Hematopoietic multipotent progenitor cell (in vitro differentiated cells): ENCODE measurements around the gene EPN2. TPM values are rescaled to one million over a fixed set of nuclear protein-coding genes. Genes with fewer than 3 reads are reported as not detected.
A peak's percentile ranks its signal among the peaks of the same experiment; 100 is the strongest.

Source experiments
- DNase-seq, 3 donors: peaks; one replicate each; pipeline ENCODE4 v3.0.0-alpha.2; 2011 to 2015; ENCODE audit warnings: low read depth in 2 of 3, low spot score in 2 of 3
- total RNA-seq: library from RNA; depleted of rRNA; stranded (reverse); fragments of >200 nt; gene quantifications from one replicate; pipeline ENCODE4 v1.2.3, GENCODE V29; 2012

The EPN2 gene
- total RNA-seq, 1 donor = 1.9 TPM

DNA sequence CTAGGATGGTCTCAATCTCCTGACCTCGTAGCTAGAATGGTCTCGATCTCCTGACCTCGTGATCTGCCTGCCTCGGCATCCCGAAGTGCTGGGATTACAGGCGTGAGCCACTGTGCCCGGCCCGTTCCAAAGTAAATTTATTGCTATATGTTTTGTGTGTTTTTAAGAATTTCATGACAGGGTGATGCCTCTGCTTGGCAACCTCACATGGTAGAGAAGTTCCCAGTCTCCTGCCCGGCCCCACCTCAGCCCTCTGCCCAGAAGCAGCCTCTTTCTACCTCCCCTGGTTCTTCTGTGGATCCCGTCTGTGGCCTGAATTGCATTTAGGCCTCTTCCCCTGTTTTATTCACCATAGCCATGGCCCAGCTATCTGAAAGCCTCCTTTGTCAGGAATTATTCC is 70.4 kb downstream of the EPN2 start:
- DNase-seq = no peak

DNA sequence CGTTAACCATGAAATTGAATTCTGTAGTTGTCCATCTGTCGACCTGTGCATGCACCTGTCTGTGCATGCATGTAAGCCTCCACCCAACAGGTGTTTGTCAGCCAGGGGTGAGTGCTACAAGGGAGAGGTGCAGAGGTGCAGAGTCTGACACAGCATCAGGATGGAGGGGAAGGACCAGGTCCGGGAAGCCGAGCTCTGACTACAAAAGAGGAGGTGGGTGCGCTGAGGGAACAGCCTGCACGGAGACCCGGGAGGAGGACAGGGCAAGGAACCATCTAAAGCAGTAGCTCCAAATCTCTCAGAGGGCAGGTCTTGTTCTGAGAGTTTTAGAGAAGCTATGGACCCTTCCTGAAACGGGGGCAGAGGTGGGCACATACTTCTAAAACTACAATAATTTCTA is 71.2 kb downstream of the EPN2 start:
- no peak for DNase-seq

DNA sequence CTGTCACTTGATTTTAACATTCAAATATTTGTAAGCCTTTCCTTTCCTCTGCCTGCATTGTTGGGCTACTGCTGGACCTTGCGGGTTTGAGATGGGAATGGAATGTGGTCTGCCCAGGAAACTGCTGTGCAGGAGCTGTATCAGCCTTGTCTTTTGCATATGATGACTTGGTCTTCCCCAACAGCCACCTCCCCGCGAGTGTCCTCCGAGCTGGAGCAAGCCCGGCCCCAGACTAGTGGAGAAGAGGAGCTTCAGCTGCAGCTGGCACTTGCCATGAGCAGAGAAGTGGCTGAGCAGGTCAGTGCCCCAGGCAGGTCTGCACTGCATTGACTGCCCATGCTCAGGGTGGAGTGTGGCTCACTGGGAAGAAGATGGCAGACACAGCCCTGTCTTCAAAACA is 72.5 kb downstream of the EPN2 start:
- DNase-seq = no peak

DNA sequence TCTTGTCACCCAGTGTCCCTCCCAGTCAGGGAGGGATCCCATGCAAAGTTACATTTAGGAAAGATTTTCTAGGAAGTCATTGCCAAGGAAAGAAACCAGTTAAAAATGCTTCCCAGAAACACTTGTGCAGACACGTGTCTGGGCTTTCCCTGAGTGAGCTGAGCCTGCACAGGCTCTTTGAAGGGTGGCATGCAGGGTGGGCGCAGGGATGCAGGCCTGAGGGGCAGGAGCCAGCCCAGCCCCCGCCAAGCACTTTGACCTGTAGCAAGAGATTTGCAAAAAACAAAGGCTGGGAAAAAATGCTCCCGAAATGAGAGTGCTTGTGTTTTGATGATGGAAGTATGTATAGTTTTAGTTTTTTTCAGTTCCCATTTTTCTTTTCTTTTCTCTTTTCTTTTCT is 73.0 kb downstream of the EPN2 start:
- no peak for DNase-seq

DNA sequence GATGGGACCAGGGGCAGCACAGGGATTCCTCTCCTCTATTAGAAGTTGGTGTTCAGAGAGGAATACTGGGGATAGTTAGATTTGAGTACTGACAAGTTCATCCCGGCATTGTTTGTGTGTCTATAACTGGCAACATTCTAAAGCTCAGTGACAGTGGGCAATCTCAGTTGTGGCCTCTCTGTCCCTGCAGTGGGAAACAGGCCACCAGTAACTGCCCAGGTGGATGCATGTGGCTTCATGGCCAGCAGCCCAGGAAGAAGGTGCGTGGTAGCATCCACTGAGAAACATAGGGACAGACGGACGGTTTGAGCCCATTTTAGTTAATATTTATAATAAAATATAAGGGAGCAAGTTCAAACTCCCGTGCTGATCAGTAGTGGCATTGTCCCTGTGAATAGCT is 73.8 kb downstream of the EPN2 start:
- no peak for DNase-seq

DNA sequence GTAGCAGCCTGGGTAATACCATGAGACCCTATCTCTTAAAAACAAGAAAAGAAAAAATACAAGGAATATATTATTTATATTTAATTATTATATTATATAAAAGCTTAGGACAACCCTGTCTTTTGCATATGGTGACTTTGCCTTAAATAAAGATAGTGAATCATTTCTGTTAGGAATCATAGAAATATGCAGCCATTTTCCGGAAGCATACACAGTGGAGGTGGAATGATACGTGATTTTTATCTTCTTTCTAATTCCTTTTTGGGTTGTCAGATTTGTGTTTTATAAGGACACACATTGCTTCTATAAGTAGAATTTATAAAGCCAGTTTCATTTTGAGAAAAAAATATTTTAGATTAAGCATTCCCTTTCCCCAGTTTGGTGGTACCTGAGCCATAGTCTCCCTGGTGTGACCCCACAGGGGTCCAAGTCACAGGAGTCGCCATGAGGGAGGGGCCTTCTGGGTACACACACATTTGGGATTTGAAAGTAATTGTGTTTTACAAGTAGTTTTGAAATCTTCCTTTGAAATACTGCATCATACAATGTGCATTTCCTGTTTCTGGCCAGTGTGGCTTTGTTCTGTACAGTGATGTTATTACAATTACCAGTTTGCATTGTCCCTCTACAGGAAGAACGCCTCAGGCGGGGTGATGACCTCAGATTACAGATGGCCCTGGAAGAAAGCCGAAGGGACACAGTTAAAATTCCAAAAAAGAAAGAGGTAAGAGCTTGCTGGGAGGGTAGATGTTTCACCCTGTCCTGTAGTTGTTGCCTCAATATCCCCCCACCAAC is 74.5 kb downstream of the EPN2 start:
- no peak for DNase-seq

DNA sequence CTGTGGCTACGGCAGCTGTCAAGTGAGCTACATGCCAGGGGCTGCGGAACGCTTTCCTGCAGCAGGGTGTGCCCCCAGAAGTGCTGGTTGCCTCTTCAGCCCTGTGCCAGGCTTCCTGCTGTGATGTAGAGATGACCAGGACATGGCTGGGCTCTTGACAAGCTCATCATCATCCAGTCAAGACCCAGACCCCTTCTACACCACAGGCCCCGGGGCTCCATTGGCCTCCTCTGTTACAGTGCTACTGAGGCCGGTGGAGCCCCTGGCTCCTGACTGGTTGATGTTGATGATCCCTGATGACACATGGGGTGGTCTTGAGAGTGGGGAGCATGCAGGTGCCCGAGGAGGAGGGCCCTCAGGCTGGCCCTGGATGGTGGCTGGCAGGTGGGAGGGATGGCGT is 75.2 kb downstream of the EPN2 start:
- no peak for DNase-seq

DNA sequence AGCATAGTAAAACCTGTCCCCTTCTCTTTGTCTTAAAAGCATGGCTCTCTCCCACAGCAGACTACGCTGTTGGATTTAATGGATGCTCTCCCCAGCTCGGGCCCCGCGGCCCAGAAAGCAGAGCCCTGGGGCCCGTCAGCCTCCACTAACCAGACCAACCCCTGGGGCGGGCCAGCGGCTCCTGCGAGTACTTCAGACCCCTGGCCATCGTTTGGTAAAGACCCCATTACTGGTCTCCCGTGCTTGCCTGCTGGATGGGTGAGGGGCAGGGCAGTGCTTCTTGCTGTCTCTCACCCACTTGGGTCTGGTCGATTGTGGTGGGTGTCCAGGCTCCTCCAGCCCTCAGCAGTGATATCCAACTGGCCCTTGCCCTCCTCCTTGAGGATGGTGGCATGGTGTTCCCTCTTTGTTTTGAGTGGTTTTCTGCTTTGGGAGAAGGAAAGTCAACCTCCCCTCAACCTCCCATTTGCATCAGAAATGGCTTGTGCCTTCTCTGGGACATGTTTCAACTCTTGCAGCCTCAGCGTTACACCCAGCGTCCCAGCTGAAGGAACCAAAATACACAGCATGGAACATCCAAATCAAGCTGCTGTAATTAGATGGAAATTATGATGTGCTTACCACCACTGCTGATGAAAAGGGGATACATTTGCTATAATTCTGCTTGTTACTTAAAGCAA is 76.0 kb downstream of the EPN2 start:
- no peak for DNase-seq

DNA sequence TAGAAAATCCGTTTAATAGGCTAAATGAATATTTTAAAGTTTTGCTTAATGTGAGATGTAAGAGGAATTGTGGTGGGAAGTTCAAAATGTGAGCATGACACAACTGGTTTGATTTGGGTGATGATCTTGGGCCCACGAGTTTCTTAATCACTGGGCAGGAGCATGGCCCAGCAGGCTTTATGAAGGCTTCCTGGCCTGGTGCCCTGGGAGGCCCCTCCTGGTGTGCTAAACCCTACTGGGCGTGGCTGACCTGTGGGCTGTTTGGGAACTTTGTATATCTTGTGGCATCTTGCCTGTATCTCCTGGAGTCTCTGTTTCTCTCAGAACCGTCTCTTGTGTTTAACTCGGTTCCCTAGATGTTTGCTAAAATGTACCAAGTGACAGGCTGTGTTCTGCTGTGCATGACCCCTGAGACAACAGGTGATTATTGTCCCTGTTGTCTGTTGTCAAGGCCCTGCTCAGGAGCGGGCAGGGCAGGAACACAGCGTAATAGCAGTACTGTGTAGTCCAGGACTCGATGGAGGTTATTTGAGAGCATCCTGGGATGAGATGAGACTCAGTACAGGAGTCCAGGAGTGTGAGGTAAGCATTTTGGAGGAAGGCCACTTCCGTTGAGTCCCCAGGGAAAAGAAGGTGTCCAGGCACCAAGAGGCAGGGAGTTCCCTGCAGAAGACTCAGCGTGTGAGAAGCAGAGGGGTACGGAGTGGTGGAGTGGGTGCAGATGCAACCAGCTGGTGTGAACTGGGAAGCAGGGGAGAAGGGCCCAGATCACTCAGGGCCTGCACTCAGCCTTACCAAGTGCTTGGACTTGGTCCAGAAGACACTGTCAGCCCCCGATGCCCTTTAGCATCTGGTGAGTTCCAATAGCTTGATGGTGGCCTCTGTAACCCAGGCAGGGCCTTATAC is 76.8 kb downstream of the EPN2 start:
- no peak for DNase-seq

DNA sequence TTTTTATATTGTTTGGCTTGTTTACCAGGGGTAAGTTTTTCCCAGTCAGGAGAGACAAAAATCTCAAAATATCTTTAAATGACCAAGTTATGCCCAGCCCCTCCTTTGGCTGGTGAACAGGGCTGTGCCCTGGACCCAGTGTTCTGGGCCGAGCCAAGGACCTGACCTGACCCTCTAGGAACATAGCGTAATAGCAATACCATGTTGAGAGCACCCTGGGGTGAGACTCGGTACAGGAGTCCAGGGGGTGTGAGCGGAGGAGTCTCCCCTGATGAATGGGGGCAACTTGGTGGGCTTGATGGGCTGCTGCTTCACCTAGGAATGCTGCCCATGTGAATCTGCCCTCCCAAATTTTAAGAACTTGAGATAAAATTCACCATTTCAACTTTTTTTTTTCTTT is 77.9 kb downstream of the EPN2 start:
- DNase-seq = no peak

DNA sequence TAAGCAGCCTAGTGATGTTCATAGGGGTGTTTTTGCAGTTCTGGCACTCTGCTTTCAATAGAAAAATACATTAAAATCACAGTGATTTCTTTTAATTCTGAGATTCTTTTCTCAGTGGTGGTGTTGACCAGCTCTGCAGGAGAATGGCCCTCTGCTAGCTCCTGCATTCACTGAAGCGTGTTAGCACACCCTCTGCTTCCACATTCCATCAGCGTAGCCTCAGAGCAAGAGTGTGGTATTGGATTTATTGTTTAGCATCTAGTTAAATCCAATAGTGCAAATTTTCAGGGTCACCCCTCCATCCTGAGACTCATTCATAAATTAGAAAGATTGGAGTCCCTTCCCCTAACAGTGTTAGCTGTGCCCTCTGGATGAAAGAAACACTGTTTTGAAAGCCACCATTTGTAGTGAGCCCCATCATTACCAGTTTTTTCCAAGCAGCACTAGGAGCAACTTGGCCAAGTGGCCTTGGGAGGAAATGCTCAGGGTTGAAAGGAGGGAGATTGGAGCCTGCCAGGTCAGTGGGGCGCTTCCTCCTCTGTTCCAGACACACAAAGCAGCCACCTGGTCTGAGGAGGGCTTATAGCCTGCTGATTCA is 79.7 kb downstream of the EPN2 start:
- DNase-seq = no peak

DNA sequence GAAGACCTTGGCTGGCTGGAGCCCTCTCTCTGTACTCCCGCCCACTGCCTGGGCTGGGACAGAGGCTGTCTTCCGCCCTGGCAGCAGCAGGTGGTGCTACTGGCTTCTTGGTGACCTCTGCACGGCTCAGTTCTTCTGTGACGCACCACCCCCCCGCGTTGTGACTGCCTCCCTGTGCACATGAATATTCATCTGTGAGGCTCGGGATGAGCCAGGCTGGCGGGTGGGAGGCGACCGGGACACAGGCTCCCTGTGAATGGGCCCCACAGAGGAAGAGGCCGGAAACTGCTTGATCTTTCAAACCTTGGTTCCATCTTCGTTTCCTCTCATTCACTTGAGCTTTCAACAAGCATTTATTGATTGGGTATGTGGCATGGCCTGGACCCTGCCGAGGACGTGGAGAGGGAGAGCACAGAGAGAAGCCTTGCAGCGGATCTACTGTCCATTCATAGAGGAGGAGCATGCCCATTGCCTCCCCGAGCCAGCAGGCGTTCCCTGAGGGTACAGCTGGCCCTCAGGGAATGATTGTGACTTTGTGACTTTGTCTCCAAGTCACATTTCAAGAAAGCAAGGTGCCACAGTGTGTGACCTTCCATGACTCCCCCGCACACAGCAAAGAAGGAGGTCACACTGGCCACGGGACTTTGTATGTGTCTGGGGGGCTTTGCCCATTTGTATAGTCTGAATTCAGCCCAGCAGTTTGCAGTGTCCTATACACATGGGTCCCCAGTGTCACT is 80.4 kb downstream of the EPN2 start:
- peak in 2 of 3 donors; percentile 14 to 15 for DNase-seq

DNA sequence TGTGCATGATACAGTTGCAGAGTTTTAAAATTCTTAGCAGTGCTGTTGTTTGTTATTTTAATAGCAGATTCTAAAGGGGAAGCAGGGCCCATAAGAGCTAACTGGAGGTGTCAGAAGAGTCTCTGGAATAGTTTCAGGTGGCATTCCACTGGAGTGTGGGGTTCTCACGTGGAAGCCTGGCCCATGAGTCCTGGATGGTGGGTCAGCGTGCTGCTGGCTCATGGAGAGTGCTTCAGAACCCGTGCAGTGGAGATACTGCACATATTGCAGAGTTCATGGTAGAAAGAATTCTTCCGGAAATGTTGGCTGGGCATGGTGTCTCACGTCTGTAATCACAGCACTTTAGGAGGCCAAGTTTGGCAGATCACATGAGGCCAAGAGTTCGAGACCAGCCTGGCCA is 81.4 kb downstream of the EPN2 start:
- DNase-seq = no peak

DNA sequence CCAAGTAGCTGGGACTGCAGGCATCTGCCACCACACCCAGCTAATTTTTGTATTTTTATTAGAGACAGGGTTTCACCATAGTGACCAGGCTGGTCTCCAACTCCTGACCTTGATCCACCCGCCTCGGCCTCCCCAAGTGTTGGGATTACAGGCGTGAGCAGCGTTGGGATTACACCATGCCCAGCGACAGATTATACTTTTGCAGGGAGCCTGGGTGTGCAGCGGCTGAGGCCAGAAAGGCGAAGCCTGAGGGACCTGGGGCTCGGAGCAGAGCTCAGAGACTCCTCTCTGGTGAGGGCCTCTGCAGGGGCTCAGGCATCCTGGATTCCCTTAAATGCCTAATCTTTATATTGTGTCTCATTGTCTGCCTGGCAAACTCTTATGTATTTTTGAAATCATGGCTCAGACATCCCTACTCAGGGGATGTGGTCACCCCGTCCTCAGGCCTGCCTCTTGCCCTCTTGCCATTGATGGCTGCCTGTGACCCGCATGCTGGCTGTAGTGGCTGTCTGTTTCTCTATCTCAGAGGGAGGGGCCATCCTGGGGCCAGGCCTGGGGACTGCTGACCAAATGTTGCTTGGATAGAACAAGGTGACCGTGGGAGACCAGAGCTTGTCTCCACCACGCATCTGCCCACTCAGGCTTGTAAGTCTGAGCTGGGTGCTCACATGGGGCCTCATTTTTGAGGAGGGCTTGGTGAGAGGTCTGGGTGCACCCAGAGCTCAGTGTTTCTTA is 82.8 kb downstream of the EPN2 start:
- DNase-seq = no peak

DNA sequence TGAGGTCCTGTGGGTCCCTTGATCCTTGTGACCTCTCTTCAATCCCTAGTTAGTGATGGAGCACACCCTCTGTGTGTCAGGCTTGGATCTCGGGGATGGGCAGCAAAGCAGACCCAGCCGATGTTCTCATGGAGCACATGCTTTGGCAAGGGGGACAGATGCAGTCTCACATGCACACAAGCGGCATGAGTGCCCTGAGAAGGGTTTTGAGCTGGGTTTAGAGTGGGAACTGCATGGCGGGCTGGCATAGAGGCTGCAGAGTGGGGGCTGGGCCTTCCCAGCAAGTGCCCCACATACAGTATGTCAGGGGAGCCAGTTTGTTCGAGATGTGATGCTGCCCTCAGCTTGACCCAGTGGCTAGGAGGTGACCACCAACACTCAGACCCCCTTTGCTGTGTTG is 83.7 kb downstream of the EPN2 start:
- no peak for DNase-seq

DNA sequence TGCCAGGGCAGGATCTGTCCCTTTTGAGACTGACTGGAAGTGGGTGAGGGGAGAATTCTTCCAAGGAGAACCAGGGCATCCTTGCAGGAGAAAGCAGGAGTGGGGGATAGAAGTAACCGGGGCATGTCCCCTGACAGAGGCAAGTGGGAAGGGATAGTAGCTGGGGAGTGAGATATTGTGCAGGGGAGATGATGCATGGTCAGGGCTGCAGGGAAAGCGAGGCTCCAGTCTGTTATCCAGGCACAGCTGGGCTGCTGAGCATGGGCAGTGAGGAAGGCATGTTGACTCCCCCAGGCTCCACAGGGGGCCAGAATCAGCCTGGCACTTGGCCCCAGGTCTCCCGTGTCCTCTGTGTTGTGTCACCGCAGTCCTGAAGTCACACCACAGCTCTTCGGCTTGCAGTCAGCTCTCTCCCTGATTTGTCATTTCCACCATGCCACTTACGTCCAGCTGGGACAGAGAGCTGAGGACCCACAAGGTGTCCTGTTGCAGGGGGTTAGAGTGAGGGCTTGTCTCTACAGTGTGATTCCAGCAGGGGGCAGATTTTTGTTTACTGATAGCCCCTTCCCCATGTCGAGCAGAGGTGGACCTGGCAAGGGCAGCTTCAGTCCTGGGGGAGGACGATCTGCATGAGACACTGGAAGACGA is 84.4 kb downstream of the EPN2 start:
- no peak for DNase-seq

DNA sequence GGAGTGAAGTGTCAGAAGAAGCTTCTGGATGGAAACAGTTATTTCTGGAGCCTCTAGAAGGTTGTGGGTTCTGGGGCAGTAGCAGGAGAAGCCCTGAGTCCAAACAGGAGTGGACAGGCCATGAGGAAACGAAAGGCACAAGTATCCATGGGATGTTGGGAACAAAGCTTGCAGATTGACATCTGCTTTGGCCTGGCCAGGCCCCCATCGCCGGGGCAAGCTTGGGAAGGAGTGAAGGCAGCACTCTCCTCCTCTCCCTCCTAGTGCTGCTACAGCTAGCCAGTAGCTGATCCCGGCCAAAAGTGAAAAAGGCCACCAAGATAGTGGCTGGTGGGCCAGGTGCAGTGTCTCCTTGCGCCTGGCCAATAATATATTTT is 85.0 kb downstream of the EPN2 start:
- no peak for DNase-seq

DNA sequence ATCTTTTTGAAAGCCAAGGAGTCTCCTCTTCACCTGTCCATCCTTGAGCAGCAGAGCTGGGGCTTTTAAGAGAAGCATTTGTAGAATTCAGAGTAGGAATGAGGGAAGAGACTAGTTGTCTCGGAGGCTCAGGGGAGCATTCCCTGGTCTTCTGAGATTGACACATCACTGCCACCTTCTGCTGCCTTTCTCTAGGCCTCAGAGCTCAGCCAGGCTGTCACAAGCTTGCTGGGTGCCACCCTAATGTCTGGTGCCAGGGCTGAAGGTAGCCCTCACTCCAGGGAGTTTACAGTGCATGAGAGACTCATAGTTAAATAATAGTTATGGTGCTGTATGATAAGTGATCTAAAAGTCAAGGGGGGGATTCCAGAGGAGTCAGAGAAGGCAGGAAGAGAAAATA is 85.7 kb downstream of the EPN2 start:
- no peak for DNase-seq

DNA sequence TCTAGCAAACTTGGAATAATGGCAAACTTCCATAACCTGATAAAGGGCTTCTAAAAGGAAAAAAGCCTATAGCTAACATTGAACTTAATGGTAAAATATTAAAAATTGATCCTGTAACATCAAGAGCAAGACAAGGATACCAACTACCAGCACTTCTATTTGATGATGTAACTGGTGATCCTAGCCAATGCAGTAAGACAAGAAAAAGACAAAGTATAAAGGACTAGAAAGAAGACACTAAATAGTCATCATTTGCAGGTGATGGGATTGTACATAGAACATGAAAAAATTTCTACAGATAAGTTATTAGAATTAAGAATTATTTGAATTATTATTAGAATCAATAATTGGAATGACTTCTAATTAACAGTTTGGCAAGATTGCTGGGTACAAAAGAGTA is 88.4 kb downstream of the EPN2 start:
- no peak for DNase-seq
